ENCODE results near the gene SPRING1.
"Not testable (repeated sequence)": the region's sequence is repeated elsewhere in the genome, so short reads cannot be mapped to it uniquely, and the experiment has no call there.

SPRING1 gene, protein sequence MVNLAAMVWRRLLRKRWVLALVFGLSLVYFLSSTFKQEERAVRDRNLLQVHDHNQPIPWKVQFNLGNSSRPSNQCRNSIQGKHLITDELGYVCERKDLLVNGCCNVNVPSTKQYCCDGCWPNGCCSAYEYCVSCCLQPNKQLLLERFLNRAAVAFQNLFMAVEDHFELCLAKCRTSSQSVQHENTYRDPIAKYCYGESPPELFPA

DNA sequence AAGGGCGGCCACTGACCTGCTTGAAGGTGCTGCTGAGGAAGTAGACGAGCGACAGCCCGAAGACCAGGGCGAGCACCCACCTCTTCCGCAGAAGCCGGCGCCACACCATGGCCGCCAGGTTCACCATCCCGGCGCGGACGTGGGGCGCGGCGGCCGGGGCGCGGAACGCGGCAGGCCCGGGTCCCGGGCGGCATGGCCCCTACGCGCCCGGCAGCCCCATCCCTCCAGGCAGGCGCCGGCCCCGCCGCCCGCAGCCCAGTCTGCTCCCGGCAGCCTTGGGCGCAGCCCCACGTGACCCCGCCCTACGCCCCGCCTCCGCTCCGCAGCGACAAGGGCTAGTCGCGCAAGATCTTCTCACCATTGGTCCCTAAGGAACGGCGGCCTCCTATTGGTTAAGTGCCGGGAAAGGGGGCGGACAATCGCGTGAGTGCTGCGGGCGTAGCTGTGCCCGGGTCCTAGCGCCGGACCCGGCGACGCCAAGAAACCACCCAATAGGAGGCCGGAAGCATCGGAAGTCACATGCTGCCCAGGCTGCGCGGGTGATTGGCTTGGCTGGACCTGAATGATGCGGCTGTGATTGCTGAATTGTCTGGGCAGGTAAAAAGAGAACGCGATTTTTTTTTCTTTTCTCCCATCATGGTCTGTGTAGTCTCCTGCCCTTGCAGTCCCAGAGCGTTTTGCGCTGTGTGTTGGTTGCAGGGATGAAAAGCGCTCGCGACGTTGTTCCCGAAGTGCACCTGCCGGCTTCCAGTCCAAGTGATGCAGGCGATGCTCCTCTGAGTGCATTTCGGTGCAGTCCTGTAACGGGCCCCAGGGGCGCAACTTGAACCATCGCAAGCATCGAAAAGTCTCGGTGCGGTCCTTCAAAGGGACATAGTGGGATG lies at the start of gene SPRING1, which contains the start of gene RNFT2:
Gene SPRING1 (minus strand): TSS at position 296 of the 884 bp plus-strand sequence. CDS start 169 bp downstream, at position 127.
Gene RNFT2 (plus strand): TSS at position 542 of the 884 bp plus-strand sequence. CDS start 2,183 bp downstream, outside the sequence.
- peak; percentile 99 for DNase-seq (ENCODE audit: low read depth)

DNA sequence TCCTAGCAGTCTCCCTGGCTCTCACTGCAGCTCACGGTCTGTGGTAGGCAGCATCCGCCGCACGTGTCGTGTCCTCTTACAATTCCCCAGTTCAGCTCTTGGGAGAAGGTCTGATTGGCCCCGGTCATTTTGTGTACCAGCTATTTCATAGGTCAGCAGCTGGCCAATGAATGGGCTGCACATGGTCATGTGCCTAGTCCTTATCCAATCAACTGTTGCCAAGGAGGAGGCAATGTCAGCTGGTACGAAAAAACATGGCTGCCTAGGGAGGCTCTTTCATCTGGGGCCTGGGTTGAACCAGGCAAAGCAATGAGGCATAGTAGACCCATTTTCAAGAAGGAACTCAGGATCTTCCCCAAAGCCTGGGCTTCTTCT lies 46.4 kb upstream of the SPRING1 start:
- peak; percentile 7 for DNase-seq (ENCODE audit: low read depth)

DNA sequence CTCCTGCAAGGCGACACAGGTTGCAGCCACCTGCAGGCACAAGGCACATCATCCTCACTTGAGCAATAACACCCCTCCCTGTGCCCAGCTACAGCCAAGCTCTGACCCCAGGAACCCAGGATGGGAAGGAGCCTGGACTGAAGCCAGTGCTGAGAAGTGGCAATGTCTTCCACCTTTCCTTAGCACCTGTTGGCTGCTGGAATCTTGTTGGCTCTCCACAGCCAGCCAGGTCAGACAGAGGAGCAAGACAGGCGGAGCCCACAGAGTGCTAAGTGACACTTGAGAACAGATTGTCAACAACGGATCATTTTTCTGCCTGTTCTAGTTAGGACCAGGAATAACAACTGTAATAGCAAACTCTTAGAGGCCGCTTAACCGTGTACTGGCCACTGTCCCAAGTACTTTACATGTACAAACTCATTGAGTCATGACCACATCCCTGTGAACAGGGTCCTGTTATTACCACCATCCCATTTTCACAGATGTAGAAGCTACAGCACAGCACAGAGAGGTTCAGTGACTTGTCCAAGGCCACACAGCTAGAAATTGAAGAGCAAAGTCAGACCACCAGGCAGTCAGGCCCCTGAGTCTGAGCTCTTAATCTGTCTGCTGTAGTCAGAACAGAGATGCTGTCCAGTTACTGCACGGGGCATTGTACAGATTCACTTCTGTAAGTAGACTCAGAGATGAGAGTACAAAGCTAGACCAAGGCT lies 45.8 kb upstream of the SPRING1 start:
- DNase-seq (ENCODE audit: low read depth) = no peak

GRCh38 chr12:116780942-116781341 lies 43.1 kb upstream of the SPRING1 start:
- no peak for DNase-seq (ENCODE audit: low read depth)

GRCh38 chr12:116779597-116779996 lies 41.7 kb upstream of the SPRING1 start:
- no peak for DNase-seq (ENCODE audit: low read depth)

DNA sequence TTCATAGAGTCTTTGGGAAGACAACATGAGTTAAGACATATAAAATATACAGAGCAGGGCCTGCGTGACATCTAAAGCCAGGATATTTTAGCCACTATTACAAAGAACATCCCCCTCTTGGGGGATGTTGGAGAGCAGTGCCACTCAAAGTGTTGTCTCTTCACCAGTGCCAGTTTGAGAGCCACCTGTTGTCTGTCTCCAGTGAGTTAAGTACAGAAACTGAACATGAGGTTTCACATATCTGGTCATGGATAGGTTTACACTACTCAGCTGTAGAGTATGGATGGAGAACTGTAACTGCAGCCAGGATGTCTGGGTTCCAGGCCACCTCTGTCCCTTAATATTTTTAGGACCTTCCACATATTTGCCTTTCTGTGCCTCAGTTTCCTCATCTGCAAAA lies 39.4 kb upstream of the SPRING1 start:
- no peak for DNase-seq (ENCODE audit: low read depth)

GRCh38 chr12:116774020-116774419 lies 36.2 kb upstream of the SPRING1 start:
- no peak for DNase-seq (ENCODE audit: low read depth)

- DNase-seq (ENCODE audit: low read depth) = peak; percentile 48
Observed at GRCh38 chr12:116773276-116773731, 35.4 kb upstream of the SPRING1 start.

GRCh38 chr12:116771651-116772050 lies 33.8 kb upstream of the SPRING1 start:
- DNase-seq (ENCODE audit: low read depth) = no peak

DNA sequence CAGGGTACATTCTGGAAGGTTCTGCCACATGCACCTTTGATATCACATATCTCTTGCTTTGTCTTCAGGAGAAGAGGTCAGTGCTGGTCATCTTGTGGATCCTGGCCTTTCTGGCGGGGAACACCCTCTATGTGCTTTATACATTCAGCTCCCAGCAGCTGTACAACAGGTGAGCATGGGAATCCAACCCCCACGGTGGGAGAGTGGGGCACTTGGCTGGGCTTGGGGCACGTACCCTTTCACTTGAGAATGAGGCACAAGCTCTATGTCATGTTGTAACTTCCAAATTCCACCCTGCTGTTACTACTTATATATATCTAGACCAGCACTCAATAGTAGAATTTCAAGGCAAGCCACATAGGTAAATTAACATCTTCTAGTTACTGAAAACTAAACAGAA lies 28.9 kb upstream of the SPRING1 start:
- no peak for DNase-seq (ENCODE audit: low read depth)

DNA sequence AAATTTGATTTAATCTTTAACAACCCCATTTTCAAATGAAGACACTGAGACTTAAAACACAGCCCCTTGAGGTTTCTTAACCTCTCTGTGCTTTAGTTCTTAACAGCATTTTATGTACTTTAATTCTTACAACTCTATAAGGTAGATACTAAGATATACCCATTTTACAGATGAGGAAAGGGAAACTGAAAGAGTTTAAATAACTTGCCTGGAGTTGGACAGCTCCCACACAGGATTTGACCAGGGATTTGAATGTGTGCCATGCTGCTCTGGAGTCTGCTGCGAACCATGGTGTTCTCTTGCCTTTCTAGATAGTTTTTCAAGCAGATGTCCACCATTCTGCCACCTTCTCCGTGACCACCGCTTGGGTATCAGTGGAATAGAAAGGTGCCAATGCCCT lies 28.4 kb upstream of the SPRING1 start:
- no peak for DNase-seq (ENCODE audit: low read depth)

DNA sequence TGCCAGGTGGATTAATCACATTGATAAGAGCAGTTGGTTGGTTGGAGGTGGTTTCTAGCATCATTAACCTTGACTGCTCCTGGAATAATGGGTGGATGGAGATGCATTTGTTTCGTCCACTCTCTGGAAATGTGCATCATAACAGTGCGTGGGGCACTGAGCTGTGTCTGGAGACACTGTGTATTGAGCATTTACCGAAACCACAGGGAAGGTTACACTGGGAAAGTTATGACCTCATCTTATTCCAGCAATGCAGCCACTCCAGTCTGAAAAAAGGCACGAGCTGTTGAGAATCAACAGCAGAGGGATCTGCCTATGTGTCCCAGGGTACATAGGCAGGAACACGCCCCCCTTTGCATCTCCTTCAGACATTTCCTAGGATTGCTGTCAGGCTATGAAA lies 27.4 kb upstream of the SPRING1 start:
- DNase-seq (ENCODE audit: low read depth) = peak; percentile 3

DNA sequence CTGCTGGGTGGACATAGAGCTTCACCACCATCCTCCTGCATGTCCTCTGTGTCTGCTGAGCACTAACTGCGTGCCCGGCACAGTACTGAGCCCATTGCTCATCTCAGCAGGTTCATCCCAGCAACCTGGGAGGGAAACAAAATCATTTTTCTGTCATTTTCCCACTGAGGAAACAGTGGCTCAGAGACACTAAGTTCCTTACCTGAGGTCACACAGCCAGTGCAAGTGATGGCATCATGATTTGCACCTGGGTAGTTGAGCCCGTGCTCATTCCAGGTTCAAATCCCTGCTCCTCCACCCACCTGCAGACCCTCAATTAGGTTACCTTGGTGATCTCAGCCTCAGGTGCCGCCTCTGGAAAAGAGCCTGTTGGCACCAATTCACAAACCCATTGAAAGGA lies 23.6 kb upstream of the SPRING1 start:
- DNase-seq (ENCODE audit: low read depth) = no peak

DNA sequence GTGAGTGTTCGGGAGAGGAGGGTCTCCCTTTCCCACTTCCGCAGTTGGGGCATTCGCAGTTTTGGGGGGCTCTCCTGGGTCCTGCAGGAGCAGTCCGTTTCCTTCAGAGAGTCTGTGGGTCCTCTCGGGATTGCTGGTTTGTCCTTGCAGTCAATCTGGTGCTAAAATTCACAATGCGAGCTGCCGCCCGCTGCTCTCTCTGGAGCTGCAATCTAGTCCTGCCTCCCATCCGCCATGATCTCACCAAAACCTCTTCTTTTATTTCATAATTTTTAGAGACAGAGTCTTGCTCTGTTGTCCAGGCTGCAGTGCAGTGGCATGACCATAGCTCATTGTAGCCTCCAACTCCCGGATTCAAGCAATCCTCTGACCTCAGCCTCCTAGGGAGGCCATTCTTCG lies 22.8 kb upstream of the SPRING1 start:
- DNase-seq (ENCODE audit: low read depth) = no peak

DNA sequence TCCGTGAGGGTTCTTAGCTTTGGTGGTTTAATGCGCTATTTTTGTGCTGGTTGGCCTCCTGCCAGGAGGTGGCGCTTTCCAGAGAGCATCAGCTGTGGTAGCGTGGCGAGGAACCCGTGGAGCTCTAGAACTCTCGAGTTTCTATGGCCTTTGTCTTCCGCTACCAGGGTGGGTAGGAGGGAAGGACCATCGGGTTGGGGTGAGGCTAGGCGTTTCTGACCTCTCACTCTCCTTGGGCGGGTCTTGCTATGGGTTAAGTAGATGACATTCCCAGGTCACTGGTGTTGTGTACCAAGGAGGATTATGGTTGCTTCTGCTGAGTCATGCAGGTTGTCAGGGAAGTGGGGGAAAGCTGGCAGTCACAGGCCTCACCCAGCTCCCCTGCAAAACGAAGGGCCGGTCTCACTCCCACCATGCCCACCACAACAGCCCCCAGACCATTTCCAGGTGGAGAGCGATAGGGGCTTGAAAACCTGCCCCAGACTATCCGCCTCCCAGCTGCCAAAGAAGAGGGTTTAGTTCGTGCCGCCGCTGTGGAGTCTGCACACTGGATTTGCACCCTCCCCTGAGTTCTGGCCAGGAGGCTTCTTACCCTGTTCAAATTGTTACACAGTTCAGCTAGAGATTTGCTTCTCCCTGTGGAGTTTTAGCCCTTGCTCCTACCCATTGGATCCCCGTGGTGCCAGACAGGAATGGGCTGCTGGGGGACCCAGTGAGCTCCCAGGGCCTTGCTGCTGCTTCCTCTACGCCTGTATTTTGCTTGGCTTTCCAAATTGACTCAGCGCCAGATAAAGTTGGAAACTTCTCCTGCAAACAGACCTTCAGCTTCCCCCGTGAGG lies 22.1 kb upstream of the SPRING1 start:
- no peak for DNase-seq (ENCODE audit: low read depth)

GRCh38 chr12:116754783-116755182 lies 16.9 kb upstream of the SPRING1 start:
- DNase-seq (ENCODE audit: low read depth) = not testable (repeated sequence)

- not testable (repeated sequence) for DNase-seq (ENCODE audit: low read depth)
Observed at GRCh38 chr12:116754097-116754496, 16.2 kb upstream of the SPRING1 start.

GRCh38 chr12:116750298-116750697 lies 12.4 kb upstream of the SPRING1 start:
- DNase-seq (ENCODE audit: low read depth) = no peak

DNA sequence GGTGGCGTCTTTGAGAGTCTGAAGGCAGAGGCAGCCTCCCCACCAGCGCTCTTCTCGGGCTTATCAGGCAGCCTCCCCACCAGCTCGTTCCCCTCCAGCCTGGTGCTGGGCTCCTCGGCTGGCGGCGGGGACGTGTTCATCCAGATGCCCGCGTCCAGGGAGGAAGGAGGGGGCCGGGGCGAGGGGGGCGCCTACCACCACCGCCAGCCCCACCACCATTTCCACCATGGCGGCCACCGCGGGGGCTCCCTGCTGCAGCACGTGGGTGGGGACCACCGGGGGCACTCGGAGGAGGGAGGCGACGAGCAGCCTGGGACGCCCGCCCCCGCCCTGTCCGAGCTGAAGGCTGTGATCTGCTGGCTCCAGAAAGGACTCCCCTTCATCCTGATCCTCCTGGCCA lies 12.0 kb upstream of the SPRING1 start:
- no peak for DNase-seq (ENCODE audit: low read depth)

GRCh38 chr12:116745554-116745953 lies 7.7 kb upstream of the SPRING1 start:
- DNase-seq (ENCODE audit: low read depth) = no peak

DNA sequence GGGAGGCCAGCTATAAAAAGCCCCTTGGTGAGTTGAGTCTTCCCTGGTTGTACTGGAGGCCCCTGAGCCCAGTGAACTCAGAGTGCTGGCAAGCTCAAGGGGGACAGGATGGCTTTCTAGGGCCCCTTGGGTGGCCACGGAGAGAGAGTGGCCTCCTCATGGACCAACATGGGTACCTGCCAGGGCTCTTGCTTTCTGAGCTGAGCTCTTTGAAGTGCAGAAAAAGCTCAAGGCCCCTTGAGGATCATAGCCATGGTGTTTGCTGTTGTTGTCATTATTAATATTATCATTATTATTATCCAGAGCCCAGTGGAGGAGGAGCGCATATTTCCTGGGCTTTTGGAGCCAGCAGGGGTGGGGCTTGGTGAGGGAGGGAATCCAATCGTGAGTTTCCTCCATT lies 6.9 kb upstream of the SPRING1 start:
- DNase-seq (ENCODE audit: low read depth) = no peak

- DNase-seq (ENCODE audit: low read depth) = not testable (repeated sequence)
Observed at GRCh38 chr12:116742787-116743186, 4.9 kb upstream of the SPRING1 start.

Data from EH (cell line).